ENCODE data around the gene NR2F1-AS1. TPM values are rescaled to one million over a fixed set of nuclear protein-coding genes. Genes with fewer than 3 reads are reported as not detected.

Gene NR2F1-AS1
- total and polyA plus RNA-seq, 9 of the 15 experiments (the other 6 are each of a cell fraction or from before 2014, with no cell fraction given): not detected

GRCh38 chr5:93606382-93606752 lies 25.3 kb upstream of the NR2F1-AS1 start (continued):
- no peak for TF ChIP-seq MGA (IDR thresholded peaks at IDR 0.05)
- TF ChIP-seq MAFK (IDR thresholded peaks at IDR 0.05; ENCODE audit: low read length): no peak
- no peak for TF ChIP-seq NFYB (IDR thresholded peaks at IDR 0.05; ENCODE audit: extremely low read depth, insufficient read length)
- TF ChIP-seq, protein P1, sequence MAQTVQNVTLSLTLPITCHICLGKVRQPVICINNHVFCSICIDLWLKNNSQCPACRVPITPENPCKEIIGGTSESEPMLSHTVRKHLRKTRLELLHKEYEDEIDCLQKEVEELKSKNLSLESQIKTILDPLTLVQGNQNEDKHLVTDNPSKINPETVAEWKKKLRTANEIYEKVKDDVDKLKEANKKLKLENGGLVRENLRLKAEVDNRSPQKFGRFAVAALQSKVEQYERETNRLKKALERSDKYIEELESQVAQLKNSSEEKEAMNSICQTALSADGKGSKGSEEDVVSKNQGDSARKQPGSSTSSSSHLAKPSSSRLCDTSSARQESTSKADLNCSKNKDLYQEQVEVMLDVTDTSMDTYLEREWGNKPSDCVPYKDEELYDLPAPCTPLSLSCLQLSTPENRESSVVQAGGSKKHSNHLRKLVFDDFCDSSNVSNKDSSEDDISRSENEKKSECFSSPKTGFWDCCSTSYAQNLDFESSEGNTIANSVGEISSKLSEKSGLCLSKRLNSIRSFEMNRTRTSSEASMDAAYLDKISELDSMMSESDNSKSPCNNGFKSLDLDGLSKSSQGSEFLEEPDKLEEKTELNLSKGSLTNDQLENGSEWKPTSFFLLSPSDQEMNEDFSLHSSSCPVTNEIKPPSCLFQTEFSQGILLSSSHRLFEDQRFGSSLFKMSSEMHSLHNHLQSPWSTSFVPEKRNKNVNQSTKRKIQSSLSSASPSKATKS (CRISPR knock-in tag; IDR thresholded peaks at IDR 0.05): no peak
- no peak for TF ChIP-seq ZBTB49 (CRISPR knock-in tag; IDR thresholded peaks at IDR 0.05; ENCODE audit: borderline replicate concordance)
- no peak for TF ChIP-seq POLR2G (IDR thresholded peaks at IDR 0.05; ENCODE audit: low read depth, low read length)
- TF ChIP-seq EP400 (IDR thresholded peaks at IDR 0.05): no peak
- TF ChIP-seq ZC3H8 (IDR thresholded peaks at IDR 0.05): no peak
- no peak for TF ChIP-seq GABPA (tag; conservative IDR thresholded peaks at IDR 0.05; ENCODE audit: low read depth)
- TF ChIP-seq, protein P2, sequence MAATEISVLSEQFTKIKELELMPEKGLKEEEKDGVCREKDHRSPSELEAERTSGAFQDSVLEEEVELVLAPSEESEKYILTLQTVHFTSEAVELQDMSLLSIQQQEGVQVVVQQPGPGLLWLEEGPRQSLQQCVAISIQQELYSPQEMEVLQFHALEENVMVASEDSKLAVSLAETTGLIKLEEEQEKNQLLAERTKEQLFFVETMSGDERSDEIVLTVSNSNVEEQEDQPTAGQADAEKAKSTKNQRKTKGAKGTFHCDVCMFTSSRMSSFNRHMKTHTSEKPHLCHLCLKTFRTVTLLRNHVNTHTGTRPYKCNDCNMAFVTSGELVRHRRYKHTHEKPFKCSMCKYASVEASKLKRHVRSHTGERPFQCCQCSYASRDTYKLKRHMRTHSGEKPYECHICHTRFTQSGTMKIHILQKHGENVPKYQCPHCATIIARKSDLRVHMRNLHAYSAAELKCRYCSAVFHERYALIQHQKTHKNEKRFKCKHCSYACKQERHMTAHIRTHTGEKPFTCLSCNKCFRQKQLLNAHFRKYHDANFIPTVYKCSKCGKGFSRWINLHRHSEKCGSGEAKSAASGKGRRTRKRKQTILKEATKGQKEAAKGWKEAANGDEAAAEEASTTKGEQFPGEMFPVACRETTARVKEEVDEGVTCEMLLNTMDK (IDR thresholded peaks at IDR 0.05; ENCODE audit: borderline replicate concordance, insufficient read depth, low read depth, low read length, poor library complexity, severe bottlenecking): no peak

Measured in K562 (cell line).